HG03139 (cell line): ENCODE measurements around the gene KIF26A.
"Not testable (repeated sequence)": the region's sequence is repeated elsewhere in the genome, so short reads cannot be mapped to it uniquely, and the experiment has no call there.

Experiments
- ATAC-seq: cut with Tn5 transposase; IDR thresholded peaks from one replicate; pipeline ENCODE4 v1.9.1; 2021; ENCODE audit not compliant: unreplicated experiment

KIF26A gene

DNA sequence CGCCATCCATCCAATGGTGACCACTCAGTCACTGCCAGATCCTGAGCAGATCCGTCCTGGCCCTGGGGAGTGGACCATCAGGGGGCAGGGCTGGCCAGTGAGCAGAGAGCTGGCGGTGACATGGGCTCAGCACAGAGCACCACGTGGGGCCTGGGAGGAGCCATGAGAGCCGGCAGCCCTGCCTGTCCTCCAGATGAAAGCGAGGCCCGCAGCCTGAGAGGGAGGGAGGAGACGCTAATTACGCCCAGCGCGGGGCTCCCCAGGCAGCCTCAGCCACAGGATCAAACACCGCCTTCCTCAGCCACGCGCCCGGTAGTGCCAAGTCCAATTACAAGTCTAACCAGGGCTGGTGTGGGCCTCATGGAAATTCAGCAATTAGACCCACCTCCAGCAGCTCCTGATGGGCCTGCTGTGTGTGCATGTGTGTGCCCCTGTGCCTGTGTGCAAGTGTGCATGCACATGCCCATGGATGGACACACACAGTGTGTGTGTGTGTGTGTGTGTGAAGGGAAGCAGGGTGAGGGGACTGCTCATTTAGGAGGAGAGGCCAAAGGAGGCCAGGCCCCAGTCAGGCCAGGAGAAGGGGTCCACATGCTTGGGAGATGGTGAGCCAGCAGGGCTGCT is 68.0 kb downstream of the KIF26A start:
- no peak for ATAC-seq

DNA sequence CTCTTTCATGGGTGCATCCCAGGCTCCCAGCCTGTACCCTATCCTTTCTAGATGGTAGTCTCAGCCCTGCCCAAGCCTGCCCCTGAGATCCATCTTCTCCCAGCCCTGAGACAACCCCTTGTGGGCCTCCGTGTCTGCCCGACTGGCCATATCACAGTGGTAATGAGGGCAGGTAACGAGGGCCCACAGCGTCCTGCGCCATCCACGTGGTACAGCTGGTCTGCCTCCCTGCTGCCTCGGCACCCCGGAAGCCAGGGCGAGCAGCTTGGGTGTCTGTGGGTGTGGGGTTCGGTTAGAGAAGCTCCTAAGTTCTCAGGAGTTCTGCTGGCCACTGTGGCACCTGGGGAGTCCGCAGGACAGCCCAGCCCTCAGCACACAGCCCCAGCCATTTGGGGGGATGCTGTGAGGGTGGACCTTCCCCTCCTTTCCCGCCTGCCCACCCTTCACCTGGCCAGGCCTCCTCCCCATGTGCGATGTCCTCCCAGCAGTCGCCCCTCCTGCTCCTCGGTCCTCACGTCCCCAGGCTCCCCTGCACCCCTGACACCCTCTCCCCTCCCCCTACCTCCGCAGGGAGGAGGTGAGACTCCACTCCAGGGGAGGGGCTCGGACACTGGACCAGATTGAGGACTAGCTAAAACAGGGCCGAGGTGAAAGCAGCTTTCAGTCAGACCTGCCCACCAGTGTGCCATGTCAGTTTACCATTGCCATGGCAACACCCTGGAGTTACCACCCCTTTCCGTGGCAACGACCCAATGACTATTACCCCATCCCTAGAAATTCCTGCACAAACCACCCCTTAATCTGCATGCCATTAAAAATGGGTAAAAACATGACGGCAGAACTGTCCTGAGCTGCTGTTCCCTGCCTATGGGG is 69.0 kb downstream of the KIF26A start:
- no peak for ATAC-seq

DNA sequence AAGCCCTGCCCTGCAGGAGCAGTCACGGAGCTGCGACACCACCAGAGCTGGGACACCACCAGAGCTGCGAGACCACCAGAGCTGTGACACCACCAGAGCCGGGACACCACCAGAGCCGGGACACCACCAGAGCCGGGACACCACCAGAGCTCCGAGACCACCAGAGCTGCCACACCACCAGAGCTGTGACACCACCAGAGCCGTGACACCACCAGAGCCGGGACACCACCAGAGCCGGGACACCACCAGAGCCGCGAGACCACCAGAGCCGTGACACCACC is 69.6 kb downstream of the KIF26A start:
- ATAC-seq = not testable (repeated sequence)

DNA sequence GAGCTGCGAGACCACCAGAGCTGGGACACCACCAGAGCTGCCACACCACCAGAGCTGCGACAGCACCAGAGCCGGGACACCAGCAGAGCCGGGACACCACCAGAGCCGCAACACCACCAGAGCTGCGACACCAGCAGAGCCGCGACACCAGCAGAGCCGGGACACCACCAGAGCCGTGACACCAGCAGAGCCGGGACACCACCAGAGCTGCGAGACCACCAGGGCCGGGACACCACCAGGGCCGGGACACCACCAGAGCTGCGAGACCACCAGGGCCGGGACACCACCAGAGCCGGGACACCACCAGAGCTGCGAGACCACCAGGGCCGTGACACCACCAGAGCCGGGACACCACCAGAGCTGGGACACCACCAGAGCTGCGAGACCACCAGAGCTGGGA is 69.9 kb downstream of the KIF26A start:
- ATAC-seq = not testable (repeated sequence)

DNA sequence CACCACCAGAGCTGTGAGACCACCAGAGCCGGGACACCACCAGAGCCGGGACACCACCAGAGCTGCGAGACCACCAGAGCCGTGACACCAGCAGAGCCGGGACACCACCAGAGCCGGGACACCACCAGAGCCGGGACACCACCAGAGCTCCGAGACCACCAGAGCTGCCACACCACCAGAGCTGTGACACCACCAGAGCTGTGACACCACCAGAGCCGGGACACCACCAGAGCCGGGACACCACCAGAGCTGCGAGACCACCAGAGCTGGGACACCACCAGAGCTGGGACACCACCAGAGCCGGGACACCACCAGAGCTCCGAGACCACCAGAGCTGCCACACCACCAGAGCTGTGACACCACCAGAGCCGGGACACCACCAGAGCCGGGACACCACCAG is 70.7 kb downstream of the KIF26A start:
- ATAC-seq = not testable (repeated sequence)

DNA sequence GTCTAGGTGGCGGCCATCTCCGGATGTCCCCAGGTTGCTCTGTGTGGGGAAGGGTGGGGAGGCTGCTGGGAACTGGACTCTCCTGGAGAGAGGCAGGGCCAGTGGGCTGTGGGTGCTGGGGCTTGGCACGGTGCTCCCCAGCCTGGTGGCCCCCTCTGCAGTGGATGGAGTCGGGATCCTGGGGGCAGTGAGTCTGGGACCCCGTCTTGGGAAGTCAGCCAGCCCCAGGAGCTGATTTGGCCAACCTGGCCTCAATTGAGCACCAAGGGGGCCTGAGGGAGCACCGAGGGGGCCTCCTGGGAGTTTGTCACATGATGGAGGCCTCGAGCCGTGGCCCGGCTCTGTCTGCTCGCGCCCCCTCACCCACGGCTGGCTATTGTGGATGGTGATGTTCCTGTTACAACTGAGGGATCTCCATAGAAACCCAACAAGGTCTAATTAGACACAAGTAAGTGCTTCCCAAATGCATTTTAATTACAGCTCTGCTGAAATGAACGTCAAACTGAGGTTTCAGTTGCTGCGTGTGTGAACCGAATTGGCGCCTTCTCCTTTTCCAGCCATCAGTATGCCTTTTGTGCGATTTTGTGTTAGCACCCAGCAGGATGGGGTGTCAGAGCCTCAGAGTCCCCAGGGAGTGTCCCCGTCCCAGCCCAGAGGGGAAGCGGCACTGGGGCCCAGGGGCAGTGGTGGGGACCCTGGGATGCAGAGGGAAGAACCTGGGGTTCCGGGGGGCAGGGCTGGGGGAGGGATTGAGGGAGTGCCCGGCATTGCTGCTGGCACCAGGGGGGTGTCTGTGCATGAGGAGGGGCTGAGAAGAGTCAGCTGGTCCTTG is 71.8 kb downstream of the KIF26A start:
- no peak for ATAC-seq

DNA sequence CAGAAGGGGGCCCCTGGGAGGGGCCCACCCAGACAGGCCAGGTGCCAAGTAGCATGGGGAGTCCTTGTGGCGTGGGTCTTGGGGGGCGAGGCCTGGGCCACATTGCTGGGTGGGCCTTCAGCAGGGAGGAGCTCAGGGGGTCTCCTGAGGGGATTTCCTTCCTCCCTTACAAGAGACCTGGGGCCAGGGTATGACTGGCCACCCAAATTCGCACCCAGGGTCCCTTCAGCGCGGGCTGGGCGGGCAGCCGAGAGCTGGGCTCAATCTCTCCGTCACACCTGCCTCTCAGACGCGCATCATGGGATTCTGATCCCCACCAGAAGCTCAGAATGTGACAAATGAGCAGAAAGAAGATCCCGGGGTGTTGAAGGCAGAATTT is 72.4 kb downstream of the KIF26A start:
- ATAC-seq = no peak

DNA sequence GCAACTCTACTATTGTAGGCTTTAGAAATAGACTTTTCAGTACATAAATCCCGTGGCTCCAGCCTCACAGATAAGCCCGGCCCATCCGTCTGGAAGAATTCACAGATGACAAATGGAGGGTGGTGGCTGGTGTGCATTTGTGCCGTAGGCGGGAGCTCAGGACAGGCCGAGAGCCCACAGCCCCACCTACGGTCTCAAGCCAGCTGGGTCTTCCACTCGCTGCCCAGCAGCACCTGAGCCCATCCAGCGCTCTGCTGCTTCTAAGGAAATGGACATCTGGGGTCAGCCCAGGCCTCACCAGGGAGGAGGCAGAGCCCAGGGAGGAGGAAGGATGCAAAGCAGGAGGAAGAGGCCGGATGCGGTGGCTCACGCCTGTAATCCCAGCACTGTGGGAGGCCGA is 72.8 kb downstream of the KIF26A start:
- no peak for ATAC-seq

DNA sequence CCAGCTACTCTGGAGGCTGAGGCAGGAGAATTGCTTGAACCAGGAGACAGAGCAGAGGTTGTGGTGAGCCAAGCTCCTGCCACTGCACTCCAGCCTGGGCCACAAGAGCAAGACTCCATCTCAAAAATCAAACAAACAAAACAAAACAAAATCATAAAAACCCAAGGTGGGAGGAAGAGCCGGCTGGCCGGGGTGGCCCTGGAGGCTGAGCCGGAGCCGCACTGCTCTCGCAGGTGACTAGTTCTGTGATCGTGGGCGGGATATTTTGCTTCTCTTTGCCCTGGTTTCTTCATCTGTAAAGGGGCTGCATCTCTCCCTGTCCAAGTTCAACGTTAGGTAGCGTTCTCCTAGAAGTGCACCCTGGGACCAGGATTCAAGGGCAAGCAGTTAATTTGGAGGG is 73.4 kb downstream of the KIF26A start:
- ATAC-seq = no peak

DNA sequence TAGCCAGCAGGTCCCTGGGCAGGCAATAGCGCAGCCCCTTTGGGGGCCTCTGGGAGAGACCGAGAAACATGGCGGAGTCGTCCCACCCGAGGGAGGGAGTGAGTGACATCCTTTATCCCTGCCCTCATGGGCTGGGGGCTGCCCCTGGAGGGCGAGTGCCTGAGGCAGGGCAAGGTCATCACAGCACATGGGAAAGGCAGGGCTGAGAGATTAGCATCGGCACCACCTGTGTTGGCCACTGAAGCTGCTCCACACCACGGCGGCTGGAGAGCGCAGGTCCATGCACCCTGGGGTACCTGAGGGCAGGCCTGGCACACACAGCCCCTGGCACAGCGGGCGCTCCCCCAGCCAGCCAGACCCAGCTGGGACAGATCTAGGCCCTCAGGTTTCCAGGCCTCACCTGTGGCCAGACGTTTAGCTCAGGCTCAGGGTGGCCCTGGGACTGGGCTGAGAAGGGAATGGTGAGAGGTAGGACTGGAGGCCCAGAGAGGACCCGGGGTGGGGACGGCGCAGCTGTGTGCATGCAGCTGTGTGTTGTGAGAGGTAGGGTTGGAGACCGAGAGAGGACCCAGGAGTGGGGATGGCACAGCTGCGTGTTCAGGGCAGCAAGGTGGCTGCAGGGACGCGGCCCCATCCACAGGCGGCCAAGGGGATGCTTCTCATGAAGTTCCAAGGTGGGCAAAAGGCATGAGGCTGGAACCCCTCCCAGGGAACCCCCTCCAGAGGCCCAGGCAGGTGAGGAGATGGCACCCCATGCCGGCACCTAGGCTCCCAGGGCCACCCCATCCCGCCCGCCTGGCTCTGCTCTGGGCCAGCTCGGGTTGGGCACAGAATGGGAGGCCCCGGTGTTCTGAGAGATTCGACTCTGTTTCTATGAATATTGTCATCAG is 74.1 kb downstream of the KIF26A start:
- ATAC-seq = no peak

DNA sequence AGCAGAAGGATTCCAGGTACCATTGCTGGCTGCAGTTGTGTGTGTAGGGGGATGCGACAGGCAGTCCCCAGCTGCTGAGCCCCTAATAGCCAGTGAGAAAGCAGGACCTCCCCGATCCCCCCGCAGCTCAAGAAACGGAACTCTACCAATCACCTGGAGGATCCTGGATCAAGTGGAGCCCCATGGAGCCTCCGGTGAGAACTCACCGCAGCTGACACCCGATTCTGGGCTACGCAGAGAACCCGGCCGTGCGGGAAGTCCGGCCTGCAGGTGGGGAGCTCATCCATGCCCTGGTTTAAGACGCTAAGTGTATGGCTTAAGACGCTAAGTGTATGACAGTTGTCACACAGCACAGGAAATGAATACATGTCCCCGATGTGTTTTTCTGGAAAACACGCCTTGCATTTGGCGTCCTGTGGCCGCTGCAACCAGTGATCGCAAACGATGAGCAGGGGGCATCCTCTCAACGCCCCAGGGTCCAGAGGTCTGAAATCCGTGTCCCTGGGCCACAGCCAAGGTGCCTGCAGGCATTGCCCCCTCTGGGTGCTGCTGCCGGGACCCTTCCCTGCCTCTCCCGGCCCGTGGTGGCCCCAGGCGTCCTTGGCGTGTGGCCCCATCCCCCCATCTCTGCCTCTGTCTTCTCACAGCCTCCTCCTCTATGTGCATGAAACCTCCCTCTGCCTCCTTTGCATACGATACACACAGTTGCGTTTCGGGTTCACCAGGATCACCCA is 75.1 kb downstream of the KIF26A start:
- ATAC-seq = no peak

DNA sequence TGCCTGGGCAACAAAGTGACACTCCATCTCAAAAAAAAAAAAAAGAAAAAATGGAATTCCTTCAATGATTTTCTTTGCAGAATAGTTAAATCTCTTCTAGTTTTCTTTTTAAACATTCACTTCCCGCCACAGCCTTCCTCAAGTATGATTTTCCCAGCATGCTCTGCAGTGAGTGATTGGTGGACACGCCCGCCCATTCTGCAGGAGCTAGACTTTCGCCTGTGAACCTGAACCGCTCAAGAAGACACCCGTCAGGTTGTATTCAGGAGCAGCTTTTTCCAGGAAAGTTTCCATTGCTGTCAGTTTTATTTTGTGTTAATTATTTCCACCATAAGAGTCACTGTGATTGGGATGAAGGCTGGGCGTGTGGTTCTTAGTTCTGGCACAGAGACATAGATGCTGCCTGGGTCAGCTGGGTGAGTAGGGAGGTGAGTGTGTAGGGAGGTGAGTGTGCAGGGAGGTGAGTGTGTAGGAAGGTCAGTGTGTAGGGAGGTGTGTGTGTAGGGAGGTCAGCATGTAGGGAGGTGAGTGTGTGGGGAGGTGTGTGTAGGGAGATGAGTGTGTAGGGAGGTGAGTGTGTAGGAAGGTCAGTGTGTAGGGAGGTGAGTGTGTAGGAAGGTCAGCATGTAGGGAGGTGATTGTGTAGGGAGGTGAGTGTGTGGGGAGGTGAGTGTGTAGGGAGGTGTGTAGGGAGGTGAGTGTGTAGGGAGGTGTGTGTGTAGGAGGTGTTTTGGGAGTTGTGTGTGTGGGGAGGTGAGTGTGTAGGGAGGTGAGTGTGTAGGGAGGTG is 76.2 kb downstream of the KIF26A start:
- ATAC-seq = no peak

DNA sequence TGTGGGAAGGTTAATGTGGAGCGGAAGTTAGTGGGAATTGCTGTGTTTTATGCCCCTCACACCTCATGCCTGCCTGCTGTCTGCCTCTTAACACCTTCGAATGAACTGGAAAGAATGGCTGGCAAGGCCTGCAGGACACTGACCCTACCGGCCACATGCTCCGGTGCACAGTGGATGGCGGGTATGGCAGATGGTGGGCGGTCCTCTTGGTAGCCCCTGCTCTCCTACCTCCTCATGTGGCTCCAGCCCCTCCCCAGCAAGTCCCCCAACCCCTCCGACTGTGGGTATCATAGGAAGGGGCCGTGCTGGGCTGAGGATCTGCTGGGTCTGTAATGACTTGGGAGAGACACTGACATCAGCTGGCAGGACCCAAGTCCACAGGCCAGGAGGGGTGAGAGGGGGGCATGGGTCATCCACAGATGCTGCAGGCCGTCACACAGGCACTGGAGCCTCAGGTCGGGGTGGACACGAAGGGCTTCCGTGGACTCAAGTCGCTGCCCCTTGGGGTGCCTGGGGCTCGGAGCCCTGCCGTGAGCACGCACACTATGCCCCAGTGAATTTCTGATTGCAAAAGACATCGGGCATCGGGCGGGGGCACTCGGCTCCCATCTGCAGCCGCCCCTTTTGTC is 77.4 kb downstream of the KIF26A start:
- no peak for ATAC-seq

DNA sequence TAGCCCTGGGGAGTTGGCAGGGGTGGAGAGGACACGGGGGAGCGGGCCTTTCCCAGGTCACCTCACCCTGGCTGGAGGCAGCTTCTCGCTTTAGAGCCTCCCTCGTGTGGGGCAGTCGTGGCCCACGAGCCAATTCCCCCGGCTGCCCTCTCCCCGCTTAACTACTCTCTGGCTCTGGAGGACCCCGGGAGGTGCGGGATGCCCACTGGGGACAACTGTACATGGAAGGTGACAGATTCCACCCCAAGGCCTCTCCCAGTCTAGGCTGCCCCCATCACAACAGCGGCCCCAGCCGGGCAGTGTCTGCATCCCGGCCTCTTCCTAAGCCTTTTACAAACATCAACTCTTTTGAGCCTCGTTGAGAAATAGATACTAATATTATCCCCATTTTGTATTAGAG is 78.1 kb downstream of the KIF26A start:
- no peak for ATAC-seq

DNA sequence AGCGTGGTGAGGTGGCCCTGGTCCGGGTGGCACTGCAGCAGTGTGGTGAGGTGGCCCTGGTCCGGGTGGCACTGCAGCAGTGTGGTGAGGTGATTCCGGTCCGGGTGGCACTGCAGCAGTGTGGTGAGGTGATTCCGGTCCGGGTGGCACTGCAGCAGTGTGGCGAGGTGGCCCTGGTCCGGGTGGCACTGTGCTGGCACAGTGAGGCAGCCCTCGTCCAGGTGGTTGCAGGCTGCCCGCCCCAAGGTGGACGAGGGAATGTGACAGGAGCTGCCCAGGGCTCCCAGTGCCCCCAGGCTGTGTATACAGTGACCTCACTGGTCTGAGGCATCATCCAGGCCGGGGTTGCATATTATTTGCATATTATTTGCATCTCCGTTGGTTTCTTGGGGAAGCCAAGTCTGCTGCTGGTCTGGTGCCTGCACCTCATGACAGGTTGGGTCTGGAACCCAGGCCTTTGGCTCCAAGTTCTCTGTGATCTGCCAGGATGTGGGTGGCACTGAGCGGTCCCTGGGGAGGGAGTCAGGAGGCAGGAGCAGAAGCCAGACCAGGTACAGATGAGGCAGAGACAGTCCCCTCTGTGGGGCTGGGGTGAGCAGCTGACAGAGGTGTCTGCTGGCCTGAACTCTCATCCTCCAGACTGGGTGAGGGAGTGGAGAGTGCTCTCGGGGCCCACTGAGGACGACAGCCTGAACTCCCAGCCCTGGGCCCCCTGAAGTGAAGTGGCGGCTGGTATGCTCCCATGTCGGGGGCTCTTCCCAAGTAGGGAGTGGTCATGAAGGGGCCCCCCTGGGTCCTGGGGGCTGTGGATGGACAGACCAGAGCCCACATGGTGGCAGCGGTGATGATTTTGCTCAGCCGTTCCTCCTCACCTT is 79.3 kb downstream of the KIF26A start:
- ATAC-seq = no peak

DNA sequence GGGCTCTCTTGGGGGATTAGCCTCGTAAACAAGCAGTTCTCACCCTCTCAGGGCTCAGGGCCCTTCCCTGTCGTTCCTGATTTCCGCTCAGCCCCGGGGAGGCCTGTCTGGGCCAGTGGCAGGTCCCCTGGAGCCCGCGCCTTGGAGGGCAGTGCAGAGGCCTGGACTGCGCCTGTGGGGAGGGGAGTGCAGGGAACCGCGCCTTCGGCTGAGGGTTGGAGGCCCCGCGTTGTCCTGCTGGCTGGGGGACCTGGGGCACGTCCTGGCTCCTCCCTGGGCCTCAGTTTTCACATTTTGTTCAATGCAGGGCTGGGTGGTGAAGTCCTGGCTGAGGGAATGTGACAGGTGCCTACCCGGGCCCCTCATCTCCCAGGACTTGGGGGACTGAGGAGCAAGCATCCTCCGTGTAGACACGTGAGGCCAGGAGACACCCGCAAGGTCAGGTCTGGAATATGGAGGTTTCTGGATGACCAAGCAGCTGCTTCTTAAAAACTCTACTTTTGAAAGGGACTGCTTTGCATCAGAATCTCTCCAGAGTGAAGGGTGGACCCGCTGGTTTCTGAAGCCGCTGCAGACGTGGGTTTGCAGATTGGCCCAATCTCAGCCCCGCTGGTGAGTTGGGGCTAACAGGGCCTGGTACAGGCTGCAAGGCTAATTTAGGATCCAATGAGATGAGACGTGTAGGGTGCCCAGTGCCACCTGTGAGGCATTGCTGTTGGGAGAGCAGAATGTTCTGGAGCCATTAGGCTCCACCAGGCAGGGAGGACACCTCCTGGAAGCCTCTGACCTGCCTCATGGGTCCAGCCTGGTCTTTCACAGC is 80.2 kb downstream of the KIF26A start:
- no peak for ATAC-seq

DNA sequence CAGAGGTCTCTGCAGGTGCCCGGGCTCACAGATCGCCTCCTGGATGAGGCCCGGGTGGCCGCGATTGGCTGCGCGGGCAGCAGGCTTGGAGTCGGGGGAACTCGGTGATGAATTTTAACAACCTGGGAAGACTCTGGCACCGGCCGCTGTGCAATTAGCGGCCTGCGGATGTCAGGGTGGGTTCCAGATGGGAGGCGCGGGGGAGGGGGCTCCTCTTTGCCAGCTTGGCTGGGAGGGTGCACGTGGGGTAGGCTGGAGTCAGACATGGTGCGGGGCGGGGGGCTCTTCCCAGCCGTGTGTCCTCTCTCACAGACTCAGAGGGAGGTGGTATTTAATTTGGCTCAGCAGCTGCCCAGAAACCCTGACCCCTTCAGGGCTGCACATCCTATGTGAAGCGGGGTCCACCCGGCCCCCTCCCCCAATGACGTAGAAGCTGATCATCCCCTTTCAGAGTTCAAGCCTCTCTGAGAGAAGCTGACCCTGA is 81.4 kb downstream of the KIF26A start:
- ATAC-seq = no peak
